GM21723 (cell line): ENCODE measurements around the gene MICAL3.

Experiments used
- ATAC-seq: cut with Tn5 transposase; IDR thresholded peaks from one replicate; pipeline ENCODE4 v1.9.1; 2021; ENCODE audit warnings: mild to moderate bottlenecking, moderate library complexity; ENCODE audit not compliant: unreplicated experiment

MICAL3 gene

DNA sequence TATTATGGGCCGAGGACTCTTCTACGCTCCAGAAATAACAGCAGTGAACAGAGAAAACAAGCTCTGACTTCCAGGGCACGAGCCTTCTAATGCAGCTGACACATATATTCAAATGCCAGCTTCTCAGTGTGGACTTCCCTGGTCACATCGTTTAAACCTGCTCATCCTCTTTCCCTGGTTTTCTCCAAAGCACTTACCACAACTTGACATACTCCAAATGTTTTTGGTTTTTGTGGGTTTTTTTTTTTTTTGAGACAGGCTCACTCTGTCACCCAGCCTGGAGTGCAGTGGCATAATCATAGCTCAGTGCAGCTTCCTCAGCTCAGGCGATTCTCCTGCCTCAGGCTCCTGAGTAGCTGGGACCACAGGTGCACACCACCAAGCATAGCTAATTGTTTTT lies 105.5 kb downstream of the MICAL3 start:
- ATAC-seq = no peak

GRCh38 chr22:17917490-17917983 lies 106.8 kb downstream of the MICAL3 start:
- no peak for ATAC-seq

GRCh38 chr22:17916226-17916889 lies 108.0 kb downstream of the MICAL3 start:
- no peak for ATAC-seq

GRCh38 chr22:17915676-17916075 lies 108.7 kb downstream of the MICAL3 start:
- no peak for ATAC-seq

- ATAC-seq = no peak
These were observed 109.2 kb downstream of the MICAL3 start for GRCh38 chr22:17915188-17915587.

DNA sequence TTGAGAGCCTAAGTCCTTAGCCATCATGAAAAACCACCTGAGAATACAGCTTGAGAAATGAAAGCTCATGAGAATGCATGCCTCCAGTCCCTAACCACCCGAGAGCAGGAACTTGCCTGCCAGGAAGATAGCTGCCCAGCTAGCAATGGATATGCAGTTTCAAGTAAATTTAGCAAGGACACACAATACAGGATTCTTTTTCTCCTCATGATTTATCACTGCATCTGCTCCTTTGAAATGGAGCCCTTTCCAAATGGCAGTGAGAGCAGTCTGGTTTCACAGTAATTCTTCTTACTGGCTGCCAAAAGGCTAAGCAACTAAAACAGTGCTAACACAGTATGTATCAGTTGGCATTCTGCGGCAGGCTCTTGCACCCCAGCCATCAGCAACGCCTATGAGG lies 109.9 kb downstream of the MICAL3 start:
- no peak for ATAC-seq

- ATAC-seq = no peak
These were observed 110.5 kb downstream of the MICAL3 start for GRCh38 chr22:17913801-17914347.

DNA sequence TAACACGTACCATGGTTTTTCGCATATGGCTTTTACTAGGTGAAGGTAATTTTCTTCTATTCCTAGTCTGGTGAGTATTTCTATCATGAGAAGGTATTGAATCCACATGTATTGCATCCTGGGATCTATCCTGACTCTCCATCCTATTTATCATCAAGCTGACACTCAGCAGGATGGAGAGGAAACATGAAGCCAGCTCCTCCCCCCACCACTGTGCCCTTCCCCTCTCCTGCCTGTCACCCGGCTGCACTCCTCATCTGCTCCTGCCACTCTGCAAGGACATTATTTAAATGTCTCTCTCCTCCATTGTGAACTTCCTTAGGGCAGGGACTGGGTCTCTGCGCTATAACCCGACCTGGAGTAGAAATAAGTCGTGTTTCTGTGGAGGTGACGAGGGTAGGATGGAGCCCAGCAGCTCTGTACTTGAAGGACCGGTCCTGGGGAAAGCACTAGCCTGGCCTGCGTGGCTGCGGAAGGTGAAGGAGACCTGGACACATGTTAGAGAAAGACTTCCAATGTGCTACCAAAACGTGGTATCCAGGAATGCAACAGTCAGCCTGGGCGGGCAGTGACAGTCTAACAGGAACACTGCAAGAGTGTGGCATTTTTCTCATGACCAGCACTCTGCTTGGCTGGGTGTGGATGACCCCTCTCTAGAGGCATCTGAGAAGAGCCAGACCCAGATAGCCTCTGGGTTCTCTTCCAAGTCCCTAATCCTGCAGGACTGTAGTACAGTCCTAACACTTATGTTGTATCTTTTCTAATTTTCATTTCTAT lies 111.2 kb downstream of the MICAL3 start:
- no peak for ATAC-seq

DNA sequence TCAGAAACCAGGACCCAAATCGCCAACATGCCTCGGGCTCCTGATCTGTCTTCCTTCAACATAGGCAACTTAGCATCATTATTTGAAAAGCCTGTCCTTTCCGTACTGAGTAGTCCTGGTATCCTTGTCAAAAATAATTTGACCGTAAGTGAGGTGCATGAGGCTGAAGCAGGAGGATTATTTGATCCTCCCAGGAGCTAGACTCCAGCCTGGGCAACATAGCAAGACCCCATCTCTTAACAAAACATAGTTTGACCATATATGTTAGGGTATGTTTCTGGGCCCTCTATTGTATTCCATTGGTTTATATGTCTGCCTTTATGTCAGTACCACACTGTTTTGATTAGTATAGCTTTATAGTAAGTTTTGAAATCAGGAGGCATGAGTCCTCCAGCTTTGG lies 112.5 kb downstream of the MICAL3 start:
- ATAC-seq = no peak

DNA sequence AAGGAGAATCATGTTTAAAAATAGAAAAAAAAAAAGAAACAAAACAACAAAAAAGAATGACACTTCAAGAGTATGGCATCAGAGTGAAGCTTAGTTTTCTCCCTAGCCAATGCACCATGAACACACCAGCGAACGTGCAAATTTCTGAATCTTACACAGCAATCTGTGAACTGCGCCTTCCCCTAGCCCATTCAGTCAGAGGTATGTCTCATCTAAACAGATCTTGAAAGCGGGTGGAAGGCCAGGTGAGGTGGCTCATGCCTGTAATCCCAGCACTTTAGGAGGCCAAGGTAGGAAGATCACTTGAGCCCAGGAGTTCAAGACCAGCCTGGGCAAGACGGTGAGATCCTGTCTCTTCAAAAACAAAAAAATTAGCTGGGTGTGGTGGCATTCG lies 113.1 kb downstream of the MICAL3 start:
- ATAC-seq = no peak

GRCh38 chr22:17910561-17911311 lies 113.6 kb downstream of the MICAL3 start:
- no peak for ATAC-seq

GRCh38 chr22:17907748-17908051 lies 116.7 kb downstream of the MICAL3 start:
- no peak for ATAC-seq

DNA sequence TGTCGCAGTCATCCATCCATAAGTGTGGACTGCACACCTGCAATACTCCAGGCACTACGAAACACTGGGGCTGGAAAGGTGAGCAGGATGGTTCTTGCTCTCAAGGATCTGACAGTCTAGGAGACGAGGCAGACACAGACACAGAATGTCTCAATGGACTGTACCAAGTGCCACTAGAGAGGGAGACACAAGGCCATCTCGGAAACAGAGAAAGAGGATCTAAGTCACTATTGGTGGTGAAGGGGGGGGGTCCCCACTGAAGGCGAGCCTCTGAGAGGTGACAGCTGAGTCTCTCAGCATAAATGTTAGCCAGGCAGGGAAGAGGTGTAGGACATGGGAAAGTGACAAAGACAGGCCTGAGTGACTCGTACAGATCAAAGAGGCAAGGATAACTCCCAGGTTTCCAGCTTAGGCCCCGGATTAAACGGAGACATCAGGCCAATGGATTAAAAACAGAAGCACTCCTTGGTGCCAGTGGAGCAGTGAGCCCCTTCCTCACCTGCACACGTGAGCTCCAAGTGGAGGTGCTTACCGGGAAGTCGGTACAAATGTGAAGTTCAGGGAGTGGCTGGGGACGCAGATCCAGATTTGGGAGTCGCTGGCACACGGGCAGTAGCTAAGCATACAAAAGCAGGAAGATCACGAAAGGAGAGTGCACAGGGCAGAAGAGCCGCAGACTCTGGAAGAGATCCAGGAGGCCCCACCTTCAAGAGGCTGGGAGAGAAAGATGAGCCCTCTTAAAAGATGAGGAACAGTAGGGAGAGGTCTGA lies 117.2 kb downstream of the MICAL3 start:
- ATAC-seq = no peak

- no peak for ATAC-seq
These were observed 118.9 kb downstream of the MICAL3 start for GRCh38 chr22:17905445-17905844.

DNA sequence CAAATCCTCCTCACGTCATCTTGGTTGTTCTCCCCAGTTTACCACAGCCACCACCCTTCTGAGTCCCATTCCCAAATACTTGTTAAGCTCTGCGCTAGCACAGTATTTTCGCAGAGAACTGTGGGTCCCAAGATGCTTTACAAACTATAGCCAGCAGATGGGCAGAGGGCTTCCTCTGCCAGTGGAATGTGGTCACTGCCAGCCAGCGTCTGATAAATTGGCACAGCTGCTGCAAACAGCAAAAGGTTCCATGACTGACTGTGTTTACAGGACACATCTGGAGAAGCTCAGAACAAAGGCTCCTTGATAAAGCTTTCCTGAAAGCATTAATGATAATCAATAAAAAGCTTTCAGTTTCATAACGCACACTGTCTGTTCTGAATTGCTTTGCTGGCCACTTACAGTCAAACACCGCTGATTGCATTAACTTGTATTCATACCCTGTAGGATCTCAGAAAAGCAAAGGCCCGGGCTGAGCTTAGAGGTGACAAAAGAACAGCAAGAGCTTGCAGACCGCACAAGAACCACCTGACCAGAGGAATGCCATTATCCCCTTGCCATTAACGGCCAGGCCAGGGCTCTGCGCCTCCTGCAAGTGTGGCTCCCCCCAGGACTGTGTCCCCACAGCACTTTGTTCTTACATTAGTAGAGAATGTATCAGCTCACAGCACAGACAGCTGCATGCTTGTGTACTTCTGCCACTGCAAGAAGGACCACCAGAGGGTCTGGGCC lies 120.6 kb downstream of the MICAL3 start:
- ATAC-seq = no peak

DNA sequence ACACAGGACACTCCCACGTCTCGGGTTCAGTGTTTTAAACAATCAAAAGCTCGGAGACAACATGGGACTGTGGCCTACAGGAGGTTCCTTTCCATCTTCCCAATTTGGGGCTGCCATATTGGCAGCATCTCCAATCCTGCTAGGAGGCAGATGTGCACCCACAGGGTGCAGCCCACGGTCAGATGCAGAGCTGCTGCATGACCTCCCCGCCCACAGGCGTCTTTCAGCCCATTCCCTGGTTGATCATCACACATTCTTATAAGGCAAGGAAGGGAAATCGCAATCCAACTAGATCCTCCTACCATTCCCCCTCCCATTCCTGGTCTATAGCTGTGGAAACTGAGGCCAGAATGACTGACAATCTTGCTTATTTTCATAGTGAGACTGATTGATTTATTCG lies 121.4 kb downstream of the MICAL3 start:
- no peak for ATAC-seq

DNA sequence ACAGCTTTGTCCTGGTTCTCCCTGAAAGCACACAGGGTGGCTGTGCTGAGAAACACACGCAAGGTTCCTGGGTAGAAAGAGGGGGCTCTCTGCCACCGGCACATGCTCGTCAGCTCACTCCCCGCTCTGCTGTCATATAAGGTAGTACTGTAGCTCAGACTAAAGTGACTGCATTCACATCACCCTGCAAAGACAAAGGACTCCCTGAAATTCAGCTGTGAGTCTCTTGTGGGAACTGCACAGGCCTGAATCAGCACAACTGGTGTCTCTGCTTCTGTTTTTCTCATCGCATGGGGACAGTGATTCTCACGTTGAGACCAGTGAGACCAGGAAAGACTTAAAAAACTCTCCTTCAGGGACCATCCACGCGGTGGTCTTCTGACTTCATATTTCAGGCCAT lies 126.0 kb downstream of the MICAL3 start:
- no peak for ATAC-seq

GRCh38 chr22:17897858-17898257 lies 126.5 kb downstream of the MICAL3 start:
- ATAC-seq = no peak

GRCh38 chr22:17897426-17897825 lies 126.9 kb downstream of the MICAL3 start:
- no peak for ATAC-seq

DNA sequence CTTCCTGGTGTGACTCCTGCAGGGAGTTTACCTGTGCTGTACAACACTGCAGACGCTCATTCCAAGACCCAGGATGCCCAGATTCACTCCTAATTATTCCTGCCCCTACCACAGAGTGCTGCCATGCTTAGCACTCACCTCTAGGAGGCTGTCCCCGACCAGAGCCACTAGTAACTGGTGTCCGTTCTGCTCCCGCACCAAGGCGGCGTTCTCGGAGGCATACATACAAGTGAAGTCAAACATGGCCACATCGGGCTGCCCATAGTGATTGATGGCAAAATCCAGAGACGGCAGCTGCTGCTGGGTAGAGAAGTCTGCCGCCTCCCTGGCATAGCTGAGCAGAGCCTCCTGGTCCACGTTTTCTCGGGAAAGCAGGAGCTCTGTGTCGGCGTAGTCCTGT lies 127.8 kb downstream of the MICAL3 start:
- ATAC-seq = no peak
